Heart right ventricle (tissue), 16 donors: Measurements from ENCODE around the gene GPR37. TPM values are rescaled to one million over a fixed set of nuclear protein-coding genes. Genes with fewer than 3 reads are reported as not detected.

ENCODE experiments used
- ATAC-seq, 8 donors: fragments of 200-7000 bp; cut with Tn5 transposase; one replicate each; pipeline ENCODE4 v1.9.1; 2020; ENCODE audit warnings: mild to moderate bottlenecking in 8 of 8, moderate library complexity in 8 of 8, moderate number of reproducible peaks in 1 of 8
- DNase-seq, 2 donors: peaks; one replicate each; pipeline ENCODE4 v3.0.0-alpha.2; 2020
- H3K27ac ChIP-seq, 10 donors: fragments of 200-600 bp; sonication (generic) in 2 of 10; one replicate each; pipeline versions ENCODE4 v1.5.0 to v1.8.0; 2020 to 2022; ENCODE audit warnings: mild to moderate bottlenecking in 3 of 10
- H3K27me3 ChIP-seq, 7 donors: fragments of 200-600 bp; one replicate each; pipeline ENCODE4 v1.8.0; 2021 to 2022; ENCODE audit warnings: mild to moderate bottlenecking in 2 of 7
- H3K36me3 ChIP-seq, 9 donors: fragments of 200-600 bp; sonication (generic) in 1 of 9; one replicate each; pipeline versions ENCODE4 v1.5.0 to v1.8.0; 2020 to 2022; ENCODE audit warnings: mild to moderate bottlenecking in 2 of 9
- H3K4me1 ChIP-seq, 9 donors: fragments of 200-600 bp; sonication (generic) in 1 of 9; one replicate each; pipeline versions ENCODE4 v1.5.0 to v1.8.0; 2020 to 2022; ENCODE audit warnings: mild to moderate bottlenecking in 4 of 9
- H3K4me3 ChIP-seq, 10 donors: fragments of 200-600 bp; sonication (generic) in 2 of 10; one replicate each; pipeline versions ENCODE4 v1.5.0 to v1.8.0; 2020 to 2022; ENCODE audit warnings: mild to moderate bottlenecking in 7 of 10, moderate library complexity in 2 of 10
- H3K9me3 ChIP-seq, 11 donors: fragments of 200-600 bp in 10 of 11; sonication (generic) in 2 of 11; one replicate each; pipeline versions ENCODE4 v1.5.0 to v1.8.0; 2013 to 2022; ENCODE audit warnings: mild to moderate bottlenecking in 2 of 11, control low read depth in 1 of 11, moderate library complexity in 1 of 11
- WGBS, 2 donors: extraction: QIAGEN DNeasy Blood & Tissue Kit; methylation state at CpG; one replicate each; pipeline ENCODE4 v1.1.7; 2013; ENCODE audit warnings: inconsistent platforms in 1 of 2; 5-methylcytosine and 5-hydroxymethylcytosine counted together
- intact Hi-C, 10 donors: fragments of 100-400 bp; cut with DNase I; formaldehyde crosslinking; loops; one replicate each; pipeline versions ENCODE4 v1.11.1 to v1.14.2; 2022
- polyA plus RNA-seq, 2 donors: library from polyadenylated mRNA; stranded (reverse); fragments of 200-250 nt; gene quantifications; one replicate each; pipeline ENCODE4 v1.2.3, GENCODE V29; 2013
- total RNA-seq, 10 donors: library from RNA; stranded (reverse); fragmentation: NEBNext Ultra II Directional in 3 of 10; extraction: Animal tissue kit (Norgen Biotek cat#: 25700) in 3 of 10; gene quantifications; one replicate each; pipeline versions ENCODE4 v1.2.1 to v1.2.4, GENCODE V29; 2021 to 2023
- TF ChIP-seq, protein P1 (sequence below), 9 donors: fragments of 200-600 bp; sonication (generic) in 2 of 9; IDR thresholded peaks; one replicate each; pipeline versions ENCODE4 v1.5.0 to v1.8.0; 2021 to 2022; ENCODE audit warnings: antibody characterized with exemption in 9 of 9, mild to moderate bottlenecking in 5 of 9, moderate library complexity in 1 of 9
- donor health status: Arrhythmogenic right ventricular cardiomyopathy.
- donor health status: ischemic (EF 13 %, LVEDD 7.1; RV severe dilation, severe dysfunction).
- donor health status: healthy with polysubstance abuse.
- donor health status: DM: no; HTN: yes; CAD: no.
- donor health status: DM: no; HTN: no; CAD: no.
- donor health status: ischemic (EF 25% LVEDD 6.9; RV normal size, moderate dysfunction).
- donor health status: ischemic (EF 25% LVEDD 5.7; RV mildly dilated, moderate dysfunction).
- donor health status: healthy.
- donor health status: DM: yes; HTN: yes; CAD: no.
- donor health status: Ischemic cardiomyopathy.
- donor health status: ischemic (EF 35%, LVEDD 5.7; RV mildly dilated, moderate dysfunction).
- donor health status: nonischemic (EF 11% LVEDD 7.7; RV severe dilation, severe dysfunction).
- donor health status: DM: yes; HTN: yes; CAD: no.
- donor health status: PGD.
- donor health status: ischemic (EF 29% LVEDD 5.4; RV normal size, mild dysfunction).
- donor health status: nonischemic (EF 23%, LVEDD 6.1; RV moderate dilation, normal function).

The GPR37 gene
- total and polyA plus RNA-seq, 12 donors: 0.04 to 0.15 (median 0.09) TPM; not detected in 9

DNA sequence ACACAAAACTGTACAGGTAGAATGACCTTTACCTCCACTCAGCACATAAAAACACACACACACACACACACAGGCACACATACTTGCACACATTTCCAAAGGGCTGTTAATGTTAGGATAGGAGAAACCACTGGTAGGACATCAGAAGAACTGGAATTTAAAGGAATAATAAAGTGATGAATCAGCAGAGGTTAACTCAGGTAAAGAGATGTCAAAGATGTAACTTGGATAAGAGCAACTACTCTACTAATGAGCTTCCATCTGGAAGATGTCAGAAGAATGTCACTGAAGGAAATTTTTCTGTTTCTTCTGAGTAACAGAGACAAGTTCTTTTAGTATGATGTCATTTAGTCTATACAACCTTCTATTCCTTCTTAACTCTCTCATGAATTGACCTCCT is 26.4 kb upstream of the GPR37 start:
- DNase-seq: no peak
- no peak overlapping the region for H3K27ac ChIP-seq
- H3K4me3 ChIP-seq: no peak overlapping the region
- TF ChIP-seq, protein P1, sequence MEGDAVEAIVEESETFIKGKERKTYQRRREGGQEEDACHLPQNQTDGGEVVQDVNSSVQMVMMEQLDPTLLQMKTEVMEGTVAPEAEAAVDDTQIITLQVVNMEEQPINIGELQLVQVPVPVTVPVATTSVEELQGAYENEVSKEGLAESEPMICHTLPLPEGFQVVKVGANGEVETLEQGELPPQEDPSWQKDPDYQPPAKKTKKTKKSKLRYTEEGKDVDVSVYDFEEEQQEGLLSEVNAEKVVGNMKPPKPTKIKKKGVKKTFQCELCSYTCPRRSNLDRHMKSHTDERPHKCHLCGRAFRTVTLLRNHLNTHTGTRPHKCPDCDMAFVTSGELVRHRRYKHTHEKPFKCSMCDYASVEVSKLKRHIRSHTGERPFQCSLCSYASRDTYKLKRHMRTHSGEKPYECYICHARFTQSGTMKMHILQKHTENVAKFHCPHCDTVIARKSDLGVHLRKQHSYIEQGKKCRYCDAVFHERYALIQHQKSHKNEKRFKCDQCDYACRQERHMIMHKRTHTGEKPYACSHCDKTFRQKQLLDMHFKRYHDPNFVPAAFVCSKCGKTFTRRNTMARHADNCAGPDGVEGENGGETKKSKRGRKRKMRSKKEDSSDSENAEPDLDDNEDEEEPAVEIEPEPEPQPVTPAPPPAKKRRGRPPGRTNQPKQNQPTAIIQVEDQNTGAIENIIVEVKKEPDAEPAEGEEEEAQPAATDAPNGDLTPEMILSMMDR (IDR thresholded peaks at IDR 0.05): no peak
- ATAC-seq: no peak
- H3K36me3 ChIP-seq: no peaks in the 10 kb centered on the region
- H3K27me3 ChIP-seq: peaks cover 0 to 4% (median 0%) of the 10 kb centered on the region in 7 donors
- no peaks in the 10 kb centered on the region for H3K4me1 ChIP-seq
- H3K9me3 ChIP-seq: peaks cover 0 to 16% (median 0%) of the 10 kb centered on the region in 11 donors
- intact Hi-C loops: no loop called here

- Histone ChIP-seq H3K27me3 (peaks cover 0 to 9% (median 0%) of the 10 kb centered on the region in 7 donors), H3K27ac (no peak overlapping the region), H3K4me1 (no peaks in the 10 kb centered on the region), H3K4me3 (no peak overlapping the region), H3K9me3 (peaks cover 0 to 12% (median 0%) of the 10 kb centered on the region in 11 donors), H3K36me3 (no peaks in the 10 kb centered on the region)
- DNase-seq (no peak), ATAC-seq (no peak)
- TF ChIP-seq, protein P1 (IDR thresholded peaks at IDR 0.05): no peak
- WGBS, 2 donors: 68 to 71% methylated on average over 4 of the region's 4 CpGs
- intact Hi-C loops: no loop called here
These were observed 25.8 kb upstream of the GPR37 start for GRCh38 chr7:124791426-124791825.

- H3K27me3 ChIP-seq: peaks cover 0 to 10% (median 0%) of the 10 kb centered on the region in 7 donors
- ATAC-seq (no peak), DNase-seq (no peak)
- no peak overlapping the region for H3K4me3 ChIP-seq
- H3K9me3 ChIP-seq: peaks cover 0 to 4% (median 0%) of the 10 kb centered on the region in 11 donors
- WGBS, 2 donors: 52 to 64% methylated on average over 6 of the region's 6 CpGs
- H3K36me3 ChIP-seq: no peaks in the 10 kb centered on the region
- intact Hi-C loops: no loop called here
- TF ChIP-seq, protein P1 (IDR thresholded peaks at IDR 0.05): no peak
- H3K4me1 ChIP-seq: no peaks in the 10 kb centered on the region
- H3K27ac ChIP-seq: no peak overlapping the region
These were observed 25.1 kb upstream of the GPR37 start for GRCh38 chr7:124790645-124791044.

GRCh38 chr7:124785994-124786393 is 20.4 kb upstream of the GPR37 start:
- Histone ChIP-seq H3K4me3 (no peak overlapping the region), H3K27me3 (peaks cover 0 to 10% (median 0%) of the 10 kb centered on the region in 7 donors), H3K9me3 (no peaks in the 10 kb centered on the region), H3K36me3 (no peaks in the 10 kb centered on the region), H3K4me1 (no peaks in the 10 kb centered on the region), H3K27ac (no peak overlapping the region)
- DNase-seq (no peak), ATAC-seq (no peak)
- 48 to 56% methylated on average over 6 of the region's 6 CpGs for WGBS, 2 donors
- intact Hi-C loops: loop anchor here in 7 of 10 donors (2.0 to 10.0 kb wide), 7 partner anchors 614 to 634 kb away; no protein-coding TSS in a partner anchor
- TF ChIP-seq, protein P1 (IDR thresholded peaks at IDR 0.05): no peak
